IPS-18a (cell line): ENCODE data around the gene CDC42EP2.

Experiments
- H3K27ac ChIP-seq: one replicate; pipeline ENCODE4 v1.5.1; 2013; ENCODE audit warnings: low read length
- H3K27me3 ChIP-seq: one replicate; pipeline ENCODE4 v1.6.1; 2013; ENCODE audit warnings: mild to moderate bottlenecking, low read length; ENCODE audit not compliant: control insufficient read depth, insufficient read depth
- H3K36me3 ChIP-seq: one replicate; pipeline ENCODE4 v1.6.1; 2013; ENCODE audit warnings: low read depth, low read length; ENCODE audit not compliant: control insufficient read depth
- H3K4me1 ChIP-seq: one replicate; pipeline ENCODE4 v1.6.1; 2013; ENCODE audit warnings: low read depth, low read length; ENCODE audit not compliant: control insufficient read depth
- H3K4me3 ChIP-seq: one replicate; pipeline ENCODE4 v1.5.1; 2013; ENCODE audit warnings: low read length
- H3K9ac ChIP-seq: one replicate; pipeline ENCODE4 v1.6.1; 2013; ENCODE audit warnings: mild to moderate bottlenecking, low read length, moderate library complexity
- H3K9me3 ChIP-seq: one replicate; pipeline ENCODE4 v1.6.1; 2013; ENCODE audit warnings: low read depth, low read length; ENCODE audit not compliant: control insufficient read depth

Gene CDC42EP2

GRCh38 chr11:65300621-65301275 is 13.9 kb upstream of the CDC42EP2 start:
- no peak overlapping the region for H3K9ac ChIP-seq
- H3K4me3 ChIP-seq = no peak overlapping the region
- H3K9me3 ChIP-seq = no peaks in the 10 kb centered on the region
- no peak overlapping the region for H3K27ac ChIP-seq
- no peaks in the 10 kb centered on the region for H3K4me1 ChIP-seq
- no peaks in the 10 kb centered on the region for H3K27me3 ChIP-seq
- H3K36me3 ChIP-seq = peaks cover 4% of the 10 kb centered on the region

- H3K9me3 ChIP-seq = no peaks in the 10 kb centered on the region
- no peak overlapping the region for H3K4me3 ChIP-seq
- H3K9ac ChIP-seq = no peak overlapping the region
- no peak overlapping the region for H3K27ac ChIP-seq
- no peaks in the 10 kb centered on the region for H3K4me1 ChIP-seq
- no peaks in the 10 kb centered on the region for H3K36me3 ChIP-seq
- no peaks in the 10 kb centered on the region for H3K27me3 ChIP-seq
Observed at GRCh38 chr11:65301491-65302329, 13.0 kb upstream of the CDC42EP2 start.

- Histone ChIP-seq H3K9ac (no peak overlapping the region), H3K36me3 (no peaks in the 10 kb centered on the region), H3K4me1 (no peaks in the 10 kb centered on the region), H3K4me3 (no peak overlapping the region), H3K9me3 (no peaks in the 10 kb centered on the region), H3K27ac (no peak overlapping the region), H3K27me3 (no peaks in the 10 kb centered on the region)
Observed at GRCh38 chr11:65303555-65303954, 11.1 kb upstream of the CDC42EP2 start.

GRCh38 chr11:65304110-65304509 is 10.6 kb upstream of the CDC42EP2 start:
- Histone ChIP-seq H3K27me3 (no peaks in the 10 kb centered on the region), H3K9ac (no peak overlapping the region), H3K4me1 (no peaks in the 10 kb centered on the region), H3K36me3 (no peaks in the 10 kb centered on the region), H3K9me3 (no peaks in the 10 kb centered on the region), H3K4me3 (no peak overlapping the region), H3K27ac (no peak overlapping the region)

- Histone ChIP-seq H3K9me3 (no peaks in the 10 kb centered on the region), H3K27ac (no peak overlapping the region), H3K4me1 (no peaks in the 10 kb centered on the region), H3K9ac (no peak overlapping the region), H3K36me3 (no peaks in the 10 kb centered on the region), H3K4me3 (no peak overlapping the region), H3K27me3 (no peaks in the 10 kb centered on the region)
Observed at GRCh38 chr11:65304613-65305012, 10.1 kb upstream of the CDC42EP2 start.

- Histone ChIP-seq H3K4me1 (no peaks in the 10 kb centered on the region), H3K36me3 (no peaks in the 10 kb centered on the region), H3K9ac (no peak overlapping the region), H3K4me3 (no peak overlapping the region), H3K27ac (no peak overlapping the region), H3K27me3 (no peaks in the 10 kb centered on the region), H3K9me3 (no peaks in the 10 kb centered on the region)
Observed at GRCh38 chr11:65305501-65306268, 9.0 kb upstream of the CDC42EP2 start.

GRCh38 chr11:65307298-65308229 is 7.1 kb upstream of the CDC42EP2 start:
- Histone ChIP-seq H3K27ac (no peak overlapping the region), H3K36me3 (no peaks in the 10 kb centered on the region), H3K27me3 (no peaks in the 10 kb centered on the region), H3K4me1 (no peaks in the 10 kb centered on the region), H3K9ac (no peak overlapping the region), H3K4me3 (no peak overlapping the region), H3K9me3 (no peaks in the 10 kb centered on the region)

GRCh38 chr11:65308281-65308891 is 6.3 kb upstream of the CDC42EP2 start:
- H3K4me1 ChIP-seq = no peaks in the 10 kb centered on the region
- no peak overlapping the region for H3K9ac ChIP-seq
- peaks cover 6% of the 10 kb centered on the region for H3K27me3 ChIP-seq
- H3K4me3 ChIP-seq = no peak overlapping the region
- H3K9me3 ChIP-seq = no peaks in the 10 kb centered on the region
- H3K36me3 ChIP-seq = no peaks in the 10 kb centered on the region
- no peak overlapping the region for H3K27ac ChIP-seq

- H3K9me3 ChIP-seq = no peaks in the 10 kb centered on the region
- H3K4me1 ChIP-seq = no peaks in the 10 kb centered on the region
- no peak overlapping the region for H3K9ac ChIP-seq
- H3K27me3 ChIP-seq = peaks cover 12% of the 10 kb centered on the region
- H3K36me3 ChIP-seq = no peaks in the 10 kb centered on the region
- no peak overlapping the region for H3K27ac ChIP-seq
- H3K4me3 ChIP-seq = no peak overlapping the region
Observed at GRCh38 chr11:65309006-65309405, 5.7 kb upstream of the CDC42EP2 start.

- no peak overlapping the region for H3K27ac ChIP-seq
- H3K27me3 ChIP-seq = peaks cover 16% of the 10 kb centered on the region
- no peak overlapping the region for H3K4me3 ChIP-seq
- H3K4me1 ChIP-seq = no peaks in the 10 kb centered on the region
- H3K36me3 ChIP-seq = no peaks in the 10 kb centered on the region
- no peaks in the 10 kb centered on the region for H3K9me3 ChIP-seq
- no peak overlapping the region for H3K9ac ChIP-seq
Observed at GRCh38 chr11:65310215-65310614, 4.5 kb upstream of the CDC42EP2 start.
